HEK293 (cell line): ENCODE measurements around the gene SETD7.

Experiments
- SALL2 ChIP-seq: fragments of 450-650 bp; formaldehyde crosslinking; IDR thresholded peaks from 2 replicates; pipeline ENCODE4 v1.5.0; 2017; ENCODE audit warnings: missing biosample characterization, mild to moderate bottlenecking, missing genetic modification characterization, borderline replicate concordance
- TRIM28 ChIP-seq: IDR thresholded peaks from 2 replicates; pipeline ENCODE4 v1.6.1; 2011; ENCODE audit warnings: low read length, control low read depth, borderline replicate concordance
- ZNF274 ChIP-seq, 2 experiments: fragments of 200-500 bp in 1 of 2; fragments of 450-650 bp in 1 of 2; sonication (Bioruptor generic) in 1 of 2; formaldehyde crosslinking in 1 of 2; IDR thresholded peaks; 2 replicates each; pipeline versions ENCODE4 v1.5.1 to v1.6.1; 2014 to 2016; ENCODE audit warnings: borderline replicate concordance in 1 of 2, inconsistent platforms in 1 of 2, low read length in 1 of 2, missing biosample characterization in 1 of 2, missing genetic modification characterization in 1 of 2
- ZNF791 ChIP-seq: fragments of 450-650 bp; formaldehyde crosslinking; IDR thresholded peaks from 2 replicates; pipeline ENCODE4 v1.5.1; 2016; ENCODE audit warnings: missing biosample characterization, missing genetic modification characterization
- ZNF830 ChIP-seq: fragments of 450-650 bp; IDR thresholded peaks from 2 replicates; pipeline ENCODE4 v1.5.0; 2018; ENCODE audit warnings: missing biosample characterization, missing genetic modification characterization, low read depth, mild to moderate bottlenecking, moderate library complexity
- TF ChIP-seq, protein P1 (sequence below): fragments of 450-650 bp; formaldehyde crosslinking; IDR thresholded peaks from 2 replicates; pipeline ENCODE4 v1.5.1; 2016; ENCODE audit warnings: missing biosample characterization, missing genetic modification characterization
- TF ChIP-seq, protein P2 (sequence below): fragments of 450-650 bp; formaldehyde crosslinking; IDR thresholded peaks from 2 replicates; pipeline ENCODE4 v1.5.1; 2016; ENCODE audit warnings: missing biosample characterization, missing genetic modification characterization
- TF ChIP-seq, protein P3 (sequence below): fragments of 450-650 bp; formaldehyde crosslinking; IDR thresholded peaks from 2 replicates; pipeline ENCODE4 v1.5.1; 2017; ENCODE audit warnings: missing biosample characterization, missing genetic modification characterization

DNA sequence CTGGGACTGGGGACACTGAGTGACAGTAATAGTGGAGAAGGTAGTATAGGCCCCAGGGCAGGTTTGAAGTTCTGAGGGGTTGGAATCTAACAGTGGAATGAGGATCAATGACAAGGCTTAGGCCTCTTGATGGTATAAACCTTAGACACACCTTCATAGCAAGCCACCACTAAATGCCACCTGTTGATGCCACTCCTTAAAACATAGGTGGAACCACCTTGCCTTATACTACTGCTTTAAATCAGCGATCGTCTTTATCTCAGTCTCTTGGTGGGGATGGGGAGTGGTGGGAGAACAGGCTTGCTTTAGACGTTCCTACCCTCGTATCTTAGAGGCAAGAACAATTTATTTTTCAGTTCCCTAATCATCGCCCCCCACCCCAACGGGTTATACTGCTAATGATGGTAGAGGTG is 100.9 kb downstream of the SETD7 start:
- TF ChIP-seq, protein P1, sequence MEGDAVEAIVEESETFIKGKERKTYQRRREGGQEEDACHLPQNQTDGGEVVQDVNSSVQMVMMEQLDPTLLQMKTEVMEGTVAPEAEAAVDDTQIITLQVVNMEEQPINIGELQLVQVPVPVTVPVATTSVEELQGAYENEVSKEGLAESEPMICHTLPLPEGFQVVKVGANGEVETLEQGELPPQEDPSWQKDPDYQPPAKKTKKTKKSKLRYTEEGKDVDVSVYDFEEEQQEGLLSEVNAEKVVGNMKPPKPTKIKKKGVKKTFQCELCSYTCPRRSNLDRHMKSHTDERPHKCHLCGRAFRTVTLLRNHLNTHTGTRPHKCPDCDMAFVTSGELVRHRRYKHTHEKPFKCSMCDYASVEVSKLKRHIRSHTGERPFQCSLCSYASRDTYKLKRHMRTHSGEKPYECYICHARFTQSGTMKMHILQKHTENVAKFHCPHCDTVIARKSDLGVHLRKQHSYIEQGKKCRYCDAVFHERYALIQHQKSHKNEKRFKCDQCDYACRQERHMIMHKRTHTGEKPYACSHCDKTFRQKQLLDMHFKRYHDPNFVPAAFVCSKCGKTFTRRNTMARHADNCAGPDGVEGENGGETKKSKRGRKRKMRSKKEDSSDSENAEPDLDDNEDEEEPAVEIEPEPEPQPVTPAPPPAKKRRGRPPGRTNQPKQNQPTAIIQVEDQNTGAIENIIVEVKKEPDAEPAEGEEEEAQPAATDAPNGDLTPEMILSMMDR (tag by site-specific recombination) = no peak
- TF ChIP-seq, protein P2, sequence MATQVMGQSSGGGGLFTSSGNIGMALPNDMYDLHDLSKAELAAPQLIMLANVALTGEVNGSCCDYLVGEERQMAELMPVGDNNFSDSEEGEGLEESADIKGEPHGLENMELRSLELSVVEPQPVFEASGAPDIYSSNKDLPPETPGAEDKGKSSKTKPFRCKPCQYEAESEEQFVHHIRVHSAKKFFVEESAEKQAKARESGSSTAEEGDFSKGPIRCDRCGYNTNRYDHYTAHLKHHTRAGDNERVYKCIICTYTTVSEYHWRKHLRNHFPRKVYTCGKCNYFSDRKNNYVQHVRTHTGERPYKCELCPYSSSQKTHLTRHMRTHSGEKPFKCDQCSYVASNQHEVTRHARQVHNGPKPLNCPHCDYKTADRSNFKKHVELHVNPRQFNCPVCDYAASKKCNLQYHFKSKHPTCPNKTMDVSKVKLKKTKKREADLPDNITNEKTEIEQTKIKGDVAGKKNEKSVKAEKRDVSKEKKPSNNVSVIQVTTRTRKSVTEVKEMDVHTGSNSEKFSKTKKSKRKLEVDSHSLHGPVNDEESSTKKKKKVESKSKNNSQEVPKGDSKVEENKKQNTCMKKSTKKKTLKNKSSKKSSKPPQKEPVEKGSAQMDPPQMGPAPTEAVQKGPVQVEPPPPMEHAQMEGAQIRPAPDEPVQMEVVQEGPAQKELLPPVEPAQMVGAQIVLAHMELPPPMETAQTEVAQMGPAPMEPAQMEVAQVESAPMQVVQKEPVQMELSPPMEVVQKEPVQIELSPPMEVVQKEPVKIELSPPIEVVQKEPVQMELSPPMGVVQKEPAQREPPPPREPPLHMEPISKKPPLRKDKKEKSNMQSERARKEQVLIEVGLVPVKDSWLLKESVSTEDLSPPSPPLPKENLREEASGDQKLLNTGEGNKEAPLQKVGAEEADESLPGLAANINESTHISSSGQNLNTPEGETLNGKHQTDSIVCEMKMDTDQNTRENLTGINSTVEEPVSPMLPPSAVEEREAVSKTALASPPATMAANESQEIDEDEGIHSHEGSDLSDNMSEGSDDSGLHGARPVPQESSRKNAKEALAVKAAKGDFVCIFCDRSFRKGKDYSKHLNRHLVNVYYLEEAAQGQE (tag by site-specific recombination) = no peak
- TF ChIP-seq TRIM28 (no peak), ZNF274 (IDR thresholded peaks at IDR 0.05; ENCODE audit: low read length) (no peak), ZNF274 (tag by site-specific recombination; IDR thresholded peaks at IDR 0.05; ENCODE audit: borderline replicate concordance) (no peak), ZNF830 (no peak), SALL2 (tag by site-specific recombination) (no peak), ZNF791 (tag by site-specific recombination) (no peak)
- TF ChIP-seq, protein P3, sequence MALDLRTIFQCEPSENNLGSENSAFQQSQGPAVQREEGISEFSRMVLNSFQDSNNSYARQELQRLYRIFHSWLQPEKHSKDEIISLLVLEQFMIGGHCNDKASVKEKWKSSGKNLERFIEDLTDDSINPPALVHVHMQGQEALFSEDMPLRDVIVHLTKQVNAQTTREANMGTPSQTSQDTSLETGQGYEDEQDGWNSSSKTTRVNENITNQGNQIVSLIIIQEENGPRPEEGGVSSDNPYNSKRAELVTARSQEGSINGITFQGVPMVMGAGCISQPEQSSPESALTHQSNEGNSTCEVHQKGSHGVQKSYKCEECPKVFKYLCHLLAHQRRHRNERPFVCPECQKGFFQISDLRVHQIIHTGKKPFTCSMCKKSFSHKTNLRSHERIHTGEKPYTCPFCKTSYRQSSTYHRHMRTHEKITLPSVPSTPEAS = no peak
